Measurements from ENCODE around the gene RRAGD. TPM values are rescaled to one million over a fixed set of nuclear protein-coding genes. Genes with fewer than 3 reads are reported as not detected.

Gene RRAGD
- total and polyA plus RNA-seq, 12 donors, result 18.1 to 130 (median 115) TPM

DNA sequence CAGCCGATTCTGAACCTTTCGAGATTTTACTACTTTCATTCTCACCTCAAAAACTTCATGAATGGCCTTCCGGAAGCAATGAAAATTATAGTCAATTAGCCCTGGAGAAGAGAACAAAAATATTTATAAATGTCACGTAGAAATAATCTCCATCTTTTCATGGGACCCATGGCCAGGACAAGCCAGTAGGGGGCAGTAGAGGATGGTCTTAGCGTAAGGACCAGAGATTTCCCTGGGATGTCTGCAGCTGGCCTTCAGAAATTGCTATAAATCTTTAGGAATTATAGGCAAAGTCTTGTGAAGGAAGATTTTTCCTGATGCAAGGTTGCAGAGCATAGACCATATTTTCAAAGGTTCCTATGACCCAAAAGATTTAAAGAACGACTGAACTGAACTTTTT lies 44.0 kb downstream of the RRAGD start:
- ATAC-seq (peak in 7 of 8 donors; percentile 33 to 77 (median 58)), DNase-seq (peak; percentile 39 to 59)
- intact Hi-C loops (cut with DNase I), result loop anchor here in 8 of 10 donors (1.0 to 10.0 kb wide), 9 partner anchors 56 to 386 kb away; partner anchors contain the start of gene SRSF12 (in 1 of the 8)
- Histone ChIP-seq H3K27me3 (no peaks in the 10 kb centered on the region), H3K4me3 (no peak overlapping the region), H3K36me3 (peaks cover 0 to 5% (median 0%) of the 10 kb centered on the region in 9 donors), H3K4me1 (peaks cover 0 to 46% (median 35%) of the 10 kb centered on the region in 9 donors), H3K27ac (no peak overlapping the region), H3K9me3 (no peaks in the 10 kb centered on the region)
- 40 to 41% methylated on average over 6 of the region's 6 CpGs for WGBS, 2 donors
- TF ChIP-seq, protein P1, sequence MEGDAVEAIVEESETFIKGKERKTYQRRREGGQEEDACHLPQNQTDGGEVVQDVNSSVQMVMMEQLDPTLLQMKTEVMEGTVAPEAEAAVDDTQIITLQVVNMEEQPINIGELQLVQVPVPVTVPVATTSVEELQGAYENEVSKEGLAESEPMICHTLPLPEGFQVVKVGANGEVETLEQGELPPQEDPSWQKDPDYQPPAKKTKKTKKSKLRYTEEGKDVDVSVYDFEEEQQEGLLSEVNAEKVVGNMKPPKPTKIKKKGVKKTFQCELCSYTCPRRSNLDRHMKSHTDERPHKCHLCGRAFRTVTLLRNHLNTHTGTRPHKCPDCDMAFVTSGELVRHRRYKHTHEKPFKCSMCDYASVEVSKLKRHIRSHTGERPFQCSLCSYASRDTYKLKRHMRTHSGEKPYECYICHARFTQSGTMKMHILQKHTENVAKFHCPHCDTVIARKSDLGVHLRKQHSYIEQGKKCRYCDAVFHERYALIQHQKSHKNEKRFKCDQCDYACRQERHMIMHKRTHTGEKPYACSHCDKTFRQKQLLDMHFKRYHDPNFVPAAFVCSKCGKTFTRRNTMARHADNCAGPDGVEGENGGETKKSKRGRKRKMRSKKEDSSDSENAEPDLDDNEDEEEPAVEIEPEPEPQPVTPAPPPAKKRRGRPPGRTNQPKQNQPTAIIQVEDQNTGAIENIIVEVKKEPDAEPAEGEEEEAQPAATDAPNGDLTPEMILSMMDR (IDR thresholded peaks at IDR 0.05), result peak; percentile 64 to 87 (median 80)

GRCh38 chr6:89364586-89364985 lies 47.5 kb downstream of the RRAGD start:
- intact Hi-C loops (cut with DNase I), result loop anchor here in 5 of 10 donors (5.0 to 10.0 kb wide), 4 partner anchors 240 to 382 kb away; partner anchors contain the start of gene SRSF12 (in 1 of the 5)
- Histone ChIP-seq H3K27ac (peak overlapping the region in 5 of 10 donors; percentile 1 to 18 (median 12)), H3K4me1 (peaks cover 0 to 44% (median 25%) of the 10 kb centered on the region in 9 donors), H3K27me3 (no peaks in the 10 kb centered on the region), H3K9me3 (no peaks in the 10 kb centered on the region), H3K36me3 (peaks cover 0 to 5% (median 0%) of the 10 kb centered on the region in 9 donors), H3K4me3 (no peak overlapping the region)
- TF ChIP-seq, protein P1 (IDR thresholded peaks at IDR 0.05), result no peak
- DNase-seq, result no peak
- peak in 1 of 8 donors; percentile 41 for ATAC-seq

DNA sequence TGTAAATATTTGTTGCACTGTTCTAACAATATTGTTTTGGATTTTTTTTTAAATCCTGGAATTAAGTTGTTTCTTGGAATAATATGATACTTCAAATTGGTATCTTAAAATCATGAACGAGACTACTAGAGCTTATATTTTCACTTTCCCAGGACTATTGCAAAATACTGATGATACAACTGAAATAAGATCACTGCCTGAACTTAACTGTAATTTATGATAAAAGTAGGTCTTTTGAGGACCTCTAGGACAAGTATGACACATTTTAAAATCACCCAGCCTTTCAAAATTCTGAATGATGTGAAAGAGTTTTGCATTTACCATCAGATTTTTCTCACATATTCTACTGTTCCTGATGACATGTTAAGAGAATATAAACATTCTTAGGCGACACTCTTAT lies 50.9 kb downstream of the RRAGD start:
- WGBS, 2 donors, result 87 to 92% methylated on average over 2 of the region's 2 CpGs
- no peak for DNase-seq
- Histone ChIP-seq H3K27ac (no peak overlapping the region), H3K4me1 (peaks cover 0 to 42% (median 8%) of the 10 kb centered on the region in 9 donors), H3K27me3 (no peaks in the 10 kb centered on the region), H3K4me3 (no peak overlapping the region), H3K36me3 (no peaks in the 10 kb centered on the region), H3K9me3 (no peaks in the 10 kb centered on the region)
- TF ChIP-seq, protein P1 (IDR thresholded peaks at IDR 0.05), result no peak
- intact Hi-C loops (cut with DNase I), result loop anchor here in 5 of 10 donors (5.0 to 10.0 kb wide), 4 partner anchors 236 to 379 kb away; partner anchors contain the start of gene SRSF12 (in 1 of the 5)
- no peak for ATAC-seq

DNA sequence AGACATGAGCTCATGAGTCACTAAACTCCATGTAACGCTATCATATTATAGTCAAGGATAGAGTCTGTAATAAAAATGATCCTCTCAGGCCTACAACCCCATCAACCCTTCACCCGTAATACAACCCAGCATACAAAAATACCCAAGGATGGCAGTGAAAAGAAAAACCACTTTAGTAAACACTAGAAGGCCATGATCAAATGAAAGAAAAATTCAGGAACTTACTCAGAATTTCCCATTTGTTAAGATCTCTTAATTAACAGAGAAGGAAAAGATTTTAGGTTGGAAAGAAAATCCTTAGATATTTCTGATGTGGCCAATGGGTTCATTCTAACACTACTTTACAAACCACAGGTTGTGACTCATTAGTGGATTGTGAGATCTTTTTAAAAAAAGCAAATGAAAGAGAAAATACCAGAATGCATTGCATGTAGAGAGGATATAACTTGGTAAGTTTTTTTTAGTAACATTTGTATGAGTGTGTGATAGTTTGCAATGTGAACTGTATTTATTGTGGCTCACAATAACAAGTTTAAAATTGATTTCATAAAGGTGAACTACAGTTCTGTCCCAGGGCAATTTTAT lies 51.6 kb downstream of the RRAGD start:
- H3K27ac ChIP-seq, result no peak overlapping the region
- ATAC-seq (no peak), DNase-seq (no peak)
- 97 to 98% methylated on average over 2 of the region's 2 CpGs for WGBS, 2 donors
- H3K27me3 ChIP-seq, result no peaks in the 10 kb centered on the region
- no peaks in the 10 kb centered on the region for H3K36me3 ChIP-seq
- intact Hi-C loops (cut with DNase I), result loop anchor here in 5 of 10 donors (5.0 to 10.0 kb wide), 4 partner anchors 236 to 378 kb away; partner anchors contain the start of gene SRSF12 (in 1 of the 5)
- peaks cover 0 to 41% (median 8%) of the 10 kb centered on the region in 9 donors for H3K4me1 ChIP-seq
- H3K4me3 ChIP-seq, result no peak overlapping the region
- TF ChIP-seq, protein P1 (IDR thresholded peaks at IDR 0.05), result no peak
- H3K9me3 ChIP-seq, result no peaks in the 10 kb centered on the region
